HCT116 (cell line): Measurements from ENCODE around the gene MEPCE. TPM values are rescaled to one million over a fixed set of nuclear protein-coding genes. Genes with fewer than 3 reads are reported as not detected.

ENCODE experiments used
- ATAC-seq: fragments of 200-7000 bp; cut with Tn5 transposase; 2 replicates; pipeline ENCODE4 v1.9.1; 2020; ENCODE audit warnings: mild to moderate bottlenecking, moderate library complexity
- BruUV-seq: library from RNA; stranded (reverse); fragments of 400-500 nt; replicated peaks from 2 replicates; lab custom pipeline; 2021; lab: Mats Ljungman, UMichigan
- CTCF ChIA-PET: fragments of 300-600 bp; sonication (Branson Sonifier 250); formaldehyde crosslinking; loops from one replicate; lab custom pipeline; 2021; ENCODE audit warnings: antibody characterized with exemption; lab: Charles Lee
- POLR2A ChIA-PET: fragments of 300-600, 350-600 bp; sonication (Branson Sonifier 250); formaldehyde crosslinking; loops from one replicate; lab custom pipeline; 2021; ENCODE audit warnings: antibody characterized with exemption; lab: Charles Lee
- RAD21 ChIA-PET, 2 experiments: fragments of 300-600 bp; sonication (Branson Sonifier 250); formaldehyde crosslinking; loops; one replicate each; lab custom pipeline; 2023; ENCODE audit warnings: low total read pairs in 2 of 2; ENCODE audit not compliant: uncharacterized antibody in 2 of 2, unreplicated experiment in 2 of 2, low non-redundant PET in 1 of 2; lab: Charles Lee
- DNase-seq: peaks from one replicate; pipeline ENCODE4 v3.0.0-alpha.2; 2010; ENCODE audit warnings: low read depth, low spot score
- H2AFZ ChIP-seq: fragments of 200-600 bp; shearing (Covaris generic), sonication (generic); 2 replicates; pipeline ENCODE4 v1.6.1; 2017; ENCODE audit warnings: low read depth, mixed run types, mixed read lengths, antibody characterized with exemption, low read length; ENCODE audit not compliant: poor library complexity, severe bottlenecking
- H3K27ac ChIP-seq: 2 replicates; pipeline ENCODE4 v1.5.1; 2012; ENCODE audit warnings: low read depth, low read length
- H3K27me3 ChIP-seq: fragments of 200-600 bp; sonication (generic); 2 replicates; pipeline ENCODE4 v1.6.1; 2016; ENCODE audit warnings: mixed run types, low read length, mixed read lengths; ENCODE audit not compliant: insufficient read depth
- H3K36me3 ChIP-seq, 2 experiments: fragments of 200-500 bp in 1 of 2; fragments of 200-600 bp in 1 of 2; sonication (Bioruptor generic) in 1 of 2; sonication (generic) in 1 of 2; 2 replicates each; pipeline versions ENCODE4 v1.5.1 to v1.6.1; 2014 to 2016; ENCODE audit warnings: low read length in 2 of 2, inconsistent platforms in 1 of 2, mixed read lengths in 1 of 2, mixed run types in 1 of 2; ENCODE audit not compliant: insufficient read depth in 2 of 2, control insufficient read depth in 1 of 2
- H3K4me1 ChIP-seq, 2 experiments: fragments of 200-600 bp in 1 of 2; sonication (generic) in 1 of 2; 2 replicates each; pipeline versions ENCODE4 v1.5.1 to v1.6.1; 2012 to 2017; ENCODE audit warnings: low read length in 2 of 2, inconsistent platforms in 1 of 2, mild to moderate bottlenecking in 1 of 2, mixed read lengths in 1 of 2, mixed run types in 1 of 2, moderate library complexity in 1 of 2; ENCODE audit not compliant: insufficient read depth in 2 of 2, control insufficient read depth in 1 of 2
- H3K4me2 ChIP-seq: fragments of 200-600 bp; sonication (generic); 2 replicates; pipeline ENCODE4 v1.6.1; 2017; ENCODE audit warnings: mixed run types, low read length, mixed read lengths
- H3K4me3 ChIP-seq, 2 experiments: fragments of 200-600 bp in 1 of 2; sonication (generic) in 1 of 2; replicated peaks in 1 of 2; 2 replicates each; pipeline ENCODE4 v1.5.1; 2011 to 2016; ENCODE audit warnings: low read length in 2 of 2, control low read depth in 1 of 2, low read depth in 1 of 2, mild to moderate bottlenecking in 1 of 2, mixed read lengths in 1 of 2, mixed run types in 1 of 2
- H3K79me2 ChIP-seq: fragments of 200-600 bp; sonication (generic); 2 replicates; pipeline ENCODE4 v1.6.1; 2017; ENCODE audit warnings: mild to moderate bottlenecking, mixed run types, low read length, moderate library complexity, mixed read lengths; ENCODE audit not compliant: insufficient read depth
- H3K9ac ChIP-seq: fragments of 200-600 bp; sonication (generic); 2 replicates; pipeline ENCODE4 v1.6.1; 2016; ENCODE audit warnings: low read length, mixed read lengths
- H3K9me2 ChIP-seq: fragments of 200-600 bp; sonication (generic), shearing (Covaris generic); 2 replicates; pipeline ENCODE4 v1.6.1; 2017; ENCODE audit warnings: mixed run types, mild to moderate bottlenecking, moderate library complexity; ENCODE audit not compliant: insufficient read depth
- H3K9me3 ChIP-seq, 2 experiments: fragments of 200-500 bp in 1 of 2; fragments of 200-600 bp in 1 of 2; sonication (Bioruptor generic) in 1 of 2; sonication (generic) in 1 of 2; 2 replicates each; pipeline ENCODE4 v1.6.1; 2014 to 2017; ENCODE audit warnings: low read length in 2 of 2, mixed read lengths in 2 of 2, inconsistent platforms in 1 of 2, low read depth in 1 of 2, mild to moderate bottlenecking in 1 of 2, mixed run types in 1 of 2, moderate library complexity in 1 of 2; ENCODE audit not compliant: control insufficient read depth in 1 of 2, insufficient read depth in 1 of 2
- H4K20me1 ChIP-seq: fragments of 200-600 bp; sonication (generic), shearing (Covaris generic); 2 replicates; pipeline ENCODE4 v1.6.1; 2017; ENCODE audit warnings: mixed run types, mild to moderate bottlenecking, moderate library complexity; ENCODE audit not compliant: insufficient read depth
- ATF3 ChIP-seq: IDR thresholded peaks from 2 replicates; pipeline ENCODE4 v1.6.1; 2012
- CEBPB ChIP-seq: IDR thresholded peaks from 2 replicates; pipeline ENCODE4 v1.6.1; 2012; ENCODE audit warnings: low read depth
- CTCF ChIP-seq, 3 experiments: fragments of 200-600 bp in 1 of 3; sonication (generic) in 1 of 3; IDR thresholded peaks in 2 of 3; conservative IDR thresholded peaks in 1 of 3; 2 replicates each; pipeline ENCODE4 v1.5.1; 2012 to 2017; ENCODE audit warnings: low read depth in 2 of 3, low read length in 2 of 3, antibody characterized with exemption in 1 of 3, borderline replicate concordance in 1 of 3, control low read depth in 1 of 3, mild to moderate bottlenecking in 1 of 3, mixed read lengths in 1 of 3, mixed run types in 1 of 3, moderate library complexity in 1 of 3; ENCODE audit not compliant: insufficient read depth in 1 of 3
- EGR1 ChIP-seq: IDR thresholded peaks from 2 replicates; pipeline ENCODE4 v1.6.1; 2012; ENCODE audit warnings: low read depth
- ELF1 ChIP-seq: IDR thresholded peaks from 2 replicates; pipeline ENCODE4 v1.6.1; 2012; ENCODE audit warnings: low read depth, borderline replicate concordance
- EZH2 ChIP-seq: fragments of 200-600 bp; sonication (generic); IDR thresholded peaks from 2 replicates; pipeline ENCODE4 v1.6.1; 2017; ENCODE audit warnings: antibody characterized with exemption, mixed run types
- FOSL1 ChIP-seq: IDR thresholded peaks from 2 replicates; pipeline ENCODE4 v1.6.1; 2012; ENCODE audit warnings: low read depth
- JUND ChIP-seq: IDR thresholded peaks from 2 replicates; pipeline ENCODE4 v1.6.1; 2012
- MAX ChIP-seq: IDR thresholded peaks from 2 replicates; pipeline ENCODE4 v1.6.1; 2012
- POLR2A ChIP-seq: IDR thresholded peaks from 2 replicates; pipeline ENCODE4 v1.7.0; 2011; ENCODE audit warnings: borderline replicate concordance; ENCODE audit not compliant: insufficient read depth, insufficient read length; ENCODE audit errors: extremely low read depth
- POLR2AphosphoS5 ChIP-seq: IDR thresholded peaks from 2 replicates; pipeline ENCODE4 v1.6.1; 2011; ENCODE audit warnings: mild to moderate bottlenecking, low read depth, low read length, moderate library complexity
- RAD21 ChIP-seq: IDR thresholded peaks from 2 replicates; pipeline ENCODE4 v1.6.1; 2012; ENCODE audit warnings: low read depth, mild to moderate bottlenecking
- SIN3A ChIP-seq: IDR thresholded peaks from 2 replicates; pipeline ENCODE4 v1.6.1; 2012; ENCODE audit warnings: low read depth
- SRF ChIP-seq: IDR thresholded peaks from 2 replicates; pipeline ENCODE4 v1.6.1; 2012; ENCODE audit warnings: low read depth
- TCF7L2 ChIP-seq: IDR thresholded peaks from 2 replicates; pipeline ENCODE4 v1.7.0; 2011; ENCODE audit warnings: borderline replicate concordance, inconsistent platforms; ENCODE audit not compliant: insufficient read depth, insufficient read length; ENCODE audit errors: extremely low read depth
- YY1 ChIP-seq: IDR thresholded peaks from 2 replicates; pipeline ENCODE4 v1.6.1; 2011; ENCODE audit warnings: low read length, low read depth, moderate library complexity, mild to moderate bottlenecking; ENCODE audit not compliant: insufficient replicate concordance; ENCODE audit errors: extremely low read depth
- ZBTB33 ChIP-seq: IDR thresholded peaks from 2 replicates; pipeline ENCODE4 v1.6.1; 2011; ENCODE audit warnings: mild to moderate bottlenecking, low read length, moderate library complexity; ENCODE audit not compliant: insufficient replicate concordance; ENCODE audit errors: extremely low read depth
- ZFX ChIP-seq: fragments of 450-650 bp; IDR thresholded peaks from 2 replicates; pipeline ENCODE4 v1.6.1; 2017
- intact Hi-C: fragments of 100-400 bp; cut with micrococcal nuclease; formaldehyde crosslinking; loops from 2 replicates; pipeline ENCODE4 v1.10.0; 2022
- total RNA-seq: library from RNA; stranded (reverse); gene quantifications from one replicate; pipeline ENCODE4 v1.2.1, GENCODE V29; 2021; ENCODE audit not compliant: unreplicated experiment

MEPCE gene
- total RNA-seq, 1 experiment from 2014 or later = 44.4 TPM

GRCh38 chr7:100481466-100481865 is 51.8 kb downstream of the MEPCE start:
- Histone ChIP-seq H3K36me3 (peaks cover 0 to 2% of the 10 kb centered on the region in 2 experiments; a peak in 1 of 4 replicates), H3K4me1 (peaks cover 15 to 52% of the 10 kb centered on the region in 2 experiments), H3K79me2 (peaks cover 6% of the 10 kb centered on the region; the same call in 1 of the 2 replicates), H3K4me2 (no peak overlapping the region), H3K27me3 (no peaks in the 10 kb centered on the region), H3K4me3 (no peak overlapping the region), H4K20me1 (no peaks in the 10 kb centered on the region), H3K9me2 (no peaks in the 10 kb centered on the region), H3K9me3 (no peaks in the 10 kb centered on the region)
- ATAC-seq = no peak
- BruUV-seq = no TSS peak
- DNase-seq = no peak
- intact Hi-C loops = no loop called here
- ChIA-PET RAD21 (no interaction called here), CTCF (interaction anchor here (1.6 to 2.6 kb wide), 2 partner anchors 12 to 78 kb away, joined by 7 to 11 read pairs; no protein-coding TSS in a partner anchor), POLR2A (no interaction called here)
- TF ChIP-seq MAX = no peak
- TF ChIP-seq SRF = no peak
- no peak for TF ChIP-seq ATF3
- no peak for TF ChIP-seq ELF1
- TF ChIP-seq RAD21 = no peak
- TF ChIP-seq ZBTB33 = no peak
- TF ChIP-seq YY1 = no peak
- TF ChIP-seq ZFX = no peak
- TF ChIP-seq EGR1 = no peak
- no peak for TF ChIP-seq TCF7L2
- no peak for TF ChIP-seq CTCF (IDR thresholded peaks at IDR 0.05 in 2 of 3, conservative IDR thresholded peaks at IDR 0.05 in 1 of 3; ENCODE audit: borderline replicate concordance in 1 of 3, insufficient read depth in 1 of 3, low read depth in 2 of 3, low read length in 2 of 3)
- no peak for TF ChIP-seq POLR2A
- no peak for TF ChIP-seq CEBPB
- no peak for TF ChIP-seq SIN3A
- no peak for TF ChIP-seq FOSL1
- TF ChIP-seq JUND = no peak
- TF ChIP-seq POLR2AphosphoS5 = no peak
- TF ChIP-seq EZH2 = no peak
- TF ChIP-seq, all 23 proteins: peak for 0
- Histone ChIP-seq H3K9ac (no peak overlapping the region), H2AFZ (no peak overlapping the region), H3K27ac (no peak overlapping the region)
